HUES64 (cell line): ENCODE data around the gene SEPTIN5.

Source experiments
- H3K27ac ChIP-seq: 2 replicates; pipeline ENCODE4 v1.7.0; 2013; ENCODE audit warnings: low read depth, low read length, inconsistent platforms
- H3K27me3 ChIP-seq: 2 replicates; pipeline ENCODE4 v1.6.1; 2013; ENCODE audit warnings: mild to moderate bottlenecking, low read length; ENCODE audit not compliant: insufficient read depth
- H3K36me3 ChIP-seq: 2 replicates; pipeline ENCODE4 v1.6.1; 2013; ENCODE audit warnings: mild to moderate bottlenecking, low read length; ENCODE audit not compliant: insufficient read depth
- H3K4me1 ChIP-seq: 2 replicates; pipeline ENCODE4 v1.6.1; 2013; ENCODE audit warnings: mild to moderate bottlenecking, low read length, moderate library complexity; ENCODE audit not compliant: insufficient read depth
- H3K4me3 ChIP-seq: 2 replicates; pipeline ENCODE4 v1.5.1; 2013; ENCODE audit warnings: mild to moderate bottlenecking, low read length, moderate library complexity
- H3K9ac ChIP-seq: 2 replicates; pipeline ENCODE4 v1.6.1; 2013; ENCODE audit warnings: mild to moderate bottlenecking, low read depth, low read length
- H3K9me3 ChIP-seq: 2 replicates; pipeline ENCODE4 v1.6.1; 2013; ENCODE audit warnings: low read depth, low read length; ENCODE audit not compliant: insufficient read depth
- WGBS: fragments of 150-250, 120-280 bp; methylation state at CpG from one replicate; pipeline ENCODE4 v1.1.7; 2013; ENCODE audit warnings: missing lambda C conversion rate; 5-methylcytosine and 5-hydroxymethylcytosine counted together

Gene SEPTIN5

DNA sequence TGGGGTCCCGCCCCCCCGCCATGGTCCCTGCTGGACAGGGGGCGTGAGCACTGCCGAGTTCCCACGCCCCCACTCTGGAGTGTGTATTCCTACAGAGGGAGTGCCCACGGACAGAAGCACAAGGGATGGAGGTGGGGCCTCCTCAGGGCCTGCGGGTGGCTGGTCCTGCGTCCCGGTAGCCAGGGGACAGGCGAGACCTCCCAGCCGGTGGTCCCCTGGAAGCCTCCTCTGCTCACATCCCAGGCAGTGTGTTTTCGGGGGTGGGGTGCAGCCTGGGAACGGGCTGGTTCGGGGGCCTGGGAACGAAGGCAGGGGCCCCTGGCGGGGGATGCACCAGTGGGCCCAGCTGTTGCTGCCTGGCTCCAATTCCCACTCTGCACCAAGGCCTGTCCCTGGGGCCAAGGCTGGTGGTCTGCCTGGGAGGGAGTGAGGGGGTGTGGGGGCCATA lies 25.2 kb downstream of the SEPTIN5 start:
- H3K4me3 ChIP-seq: no peak overlapping the region
- H3K27me3 ChIP-seq: no peaks in the 10 kb centered on the region; the same call in 1 of the 2 replicates
- H3K9me3 ChIP-seq: no peaks in the 10 kb centered on the region
- 86% methylated on average over 16 of the region's 16 CpGs for WGBS
- H3K27ac ChIP-seq: no peak overlapping the region
- H3K4me1 ChIP-seq: peaks cover 8% of the 10 kb centered on the region
- H3K9ac ChIP-seq: no peak overlapping the region
- H3K36me3 ChIP-seq: no peaks in the 10 kb centered on the region

DNA sequence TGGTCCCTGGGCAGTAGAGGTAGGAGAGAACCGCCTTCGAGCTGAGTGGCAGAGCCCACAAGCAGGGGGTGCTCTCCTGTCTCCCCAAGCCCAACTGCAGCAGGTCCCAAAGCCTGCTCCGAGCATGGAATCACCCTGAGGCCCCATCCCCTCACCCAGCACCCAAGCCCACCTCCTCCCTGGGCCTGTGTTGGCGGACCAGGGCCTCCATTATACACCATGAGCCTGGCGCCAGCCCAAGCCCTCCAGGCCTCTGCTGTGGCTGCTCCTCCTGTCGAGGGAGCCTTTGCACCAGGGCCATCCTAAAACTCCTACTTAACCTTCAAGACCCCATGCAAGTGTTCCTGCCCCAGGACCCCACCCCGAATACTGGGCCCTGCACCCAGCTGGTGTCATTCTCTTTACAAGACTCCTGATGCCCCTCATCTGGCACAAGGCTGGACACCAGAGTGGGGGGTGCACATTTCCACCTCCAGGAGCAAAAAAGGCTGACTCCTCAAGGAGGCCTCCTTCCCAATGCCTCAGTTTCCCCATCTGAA lies 25.7 kb downstream of the SEPTIN5 start:
- no peak overlapping the region for H3K27ac ChIP-seq
- H3K27me3 ChIP-seq: no peaks in the 10 kb centered on the region; the same call in 1 of the 2 replicates
- H3K4me1 ChIP-seq: peaks cover 8% of the 10 kb centered on the region
- no peaks in the 10 kb centered on the region for H3K9me3 ChIP-seq
- 87% methylated on average over 7 of the region's 7 CpGs for WGBS
- no peaks in the 10 kb centered on the region for H3K36me3 ChIP-seq
- no peak overlapping the region for H3K4me3 ChIP-seq
- no peak overlapping the region for H3K9ac ChIP-seq

DNA sequence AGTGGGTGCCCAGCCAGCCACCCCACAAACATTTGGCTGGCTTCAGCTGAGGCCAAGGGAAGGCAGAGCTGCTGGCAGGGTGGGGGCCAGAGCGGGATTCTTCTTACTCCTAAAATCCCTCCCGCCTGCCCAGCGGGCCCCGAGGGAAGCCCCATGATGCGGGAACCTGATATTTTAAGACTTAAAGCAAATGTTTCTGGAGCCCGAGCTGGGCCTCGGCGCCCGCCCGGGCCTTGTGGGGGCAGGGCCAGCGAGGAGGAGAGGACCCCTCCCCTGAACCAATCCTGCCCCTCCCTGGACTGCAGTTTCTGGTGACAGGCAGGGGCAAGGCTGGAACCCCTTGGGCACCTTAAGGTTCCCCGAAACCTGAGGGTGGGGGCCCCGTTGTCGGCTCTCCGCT lies 26.3 kb downstream of the SEPTIN5 start:
- no peak overlapping the region for H3K27ac ChIP-seq
- no peaks in the 10 kb centered on the region; the same call in 1 of the 2 replicates for H3K27me3 ChIP-seq
- H3K9ac ChIP-seq: no peak overlapping the region
- H3K36me3 ChIP-seq: no peaks in the 10 kb centered on the region
- 91% methylated on average over 15 of the region's 15 CpGs for WGBS
- H3K9me3 ChIP-seq: no peaks in the 10 kb centered on the region
- peaks cover 11% of the 10 kb centered on the region for H3K4me1 ChIP-seq
- no peak overlapping the region for H3K4me3 ChIP-seq

DNA sequence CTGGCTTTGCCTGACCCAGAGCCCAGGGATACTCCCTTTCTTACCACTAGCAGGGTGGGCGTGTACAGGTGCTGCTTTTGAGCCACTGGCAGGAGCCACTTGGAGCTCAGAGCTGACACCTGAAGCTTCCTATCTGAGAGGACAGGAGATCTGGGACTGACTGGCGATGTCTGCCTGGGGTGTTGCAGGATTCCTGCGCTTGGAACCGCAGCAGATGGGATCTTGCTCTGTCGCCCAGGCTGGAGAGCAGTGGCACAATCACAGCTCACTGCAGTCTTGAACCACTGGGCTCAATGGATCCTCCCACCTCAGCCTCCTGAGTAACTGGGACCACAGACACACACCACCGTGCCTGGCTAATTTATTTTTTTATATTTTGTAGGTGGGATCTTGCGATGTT lies 26.8 kb downstream of the SEPTIN5 start:
- Histone ChIP-seq H3K9ac (no peak overlapping the region), H3K27ac (no peak overlapping the region), H3K36me3 (no peaks in the 10 kb centered on the region), H3K4me1 (peaks cover 12% of the 10 kb centered on the region), H3K27me3 (no peaks in the 10 kb centered on the region; the same call in 1 of the 2 replicates), H3K9me3 (no peaks in the 10 kb centered on the region), H3K4me3 (no peak overlapping the region)
- WGBS: 95% methylated on average over 7 of the region's 7 CpGs

DNA sequence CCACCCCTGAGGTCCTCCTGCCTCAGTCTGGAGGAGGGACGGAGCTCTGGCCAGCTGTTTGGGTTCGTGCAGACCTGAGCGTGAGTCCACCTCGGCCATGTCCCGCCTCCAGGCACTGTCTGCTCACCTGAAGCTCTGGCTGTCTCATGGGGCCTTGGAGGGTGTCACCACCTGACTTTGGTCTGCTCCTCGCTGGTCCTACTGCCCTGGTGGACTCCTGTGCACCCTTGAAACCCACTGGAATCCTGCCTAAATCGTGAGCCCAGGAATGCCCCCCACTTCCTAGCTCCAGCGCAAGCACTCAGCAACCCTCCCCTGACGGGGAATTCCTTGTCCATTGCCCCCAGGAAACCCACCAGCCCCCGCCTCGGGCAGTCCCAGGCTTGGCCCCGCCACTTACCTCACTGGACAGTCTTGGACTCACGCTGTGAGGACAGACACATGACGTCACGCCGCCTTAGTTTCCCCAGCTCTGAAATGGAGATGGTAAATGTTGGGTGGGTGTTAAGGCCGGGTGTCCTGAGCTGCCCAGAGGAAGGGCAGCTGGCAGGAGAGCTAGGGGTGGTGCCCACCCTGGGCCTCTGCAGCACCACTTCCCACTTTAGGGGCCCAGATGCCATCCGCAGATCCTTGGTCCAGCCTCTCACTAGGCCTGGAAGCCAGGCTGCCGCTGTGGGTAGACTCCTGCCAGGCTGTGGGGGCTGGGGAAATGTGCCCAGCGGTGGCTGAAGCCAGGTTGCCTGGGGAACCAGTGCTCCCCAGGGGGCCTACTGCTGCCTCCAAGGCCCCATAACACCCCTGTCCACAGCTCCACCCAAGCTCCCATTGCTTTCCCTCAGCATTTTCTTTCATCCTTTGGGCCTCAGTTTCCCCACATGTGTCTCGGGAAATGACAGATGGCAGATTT lies 28.1 kb downstream of the SEPTIN5 start:
- no peak overlapping the region for H3K9ac ChIP-seq
- no peaks in the 10 kb centered on the region for H3K9me3 ChIP-seq
- no peak overlapping the region for H3K27ac ChIP-seq
- WGBS: 91% methylated on average over 21 of the region's 21 CpGs
- H3K4me1 ChIP-seq: peaks cover 12% of the 10 kb centered on the region
- no peaks in the 10 kb centered on the region; the same call in 1 of the 2 replicates for H3K27me3 ChIP-seq
- no peaks in the 10 kb centered on the region for H3K36me3 ChIP-seq
- H3K4me3 ChIP-seq: no peak overlapping the region

DNA sequence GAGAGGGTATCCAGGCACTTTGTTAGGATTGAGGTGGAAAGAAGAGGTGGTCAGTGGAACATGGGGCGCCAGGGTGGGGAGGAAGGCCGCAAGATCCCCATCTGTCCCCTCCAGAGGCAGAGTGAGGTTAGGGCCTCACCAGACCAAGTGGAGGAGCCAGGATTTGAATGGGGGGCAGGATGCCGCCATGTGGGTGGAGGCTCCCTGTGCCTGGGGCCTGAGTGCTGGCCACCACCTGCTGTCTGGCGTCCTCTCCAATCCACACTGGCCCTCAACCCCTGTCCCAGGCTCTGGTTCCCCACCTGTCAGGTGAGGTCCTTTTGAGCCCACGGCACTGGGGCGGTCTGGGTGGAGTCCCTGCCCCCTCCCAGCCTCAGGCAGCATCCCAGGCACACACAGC lies 28.8 kb downstream of the SEPTIN5 start:
- no peak overlapping the region for H3K9ac ChIP-seq
- WGBS: 88% methylated on average over 6 of the region's 6 CpGs

DNA sequence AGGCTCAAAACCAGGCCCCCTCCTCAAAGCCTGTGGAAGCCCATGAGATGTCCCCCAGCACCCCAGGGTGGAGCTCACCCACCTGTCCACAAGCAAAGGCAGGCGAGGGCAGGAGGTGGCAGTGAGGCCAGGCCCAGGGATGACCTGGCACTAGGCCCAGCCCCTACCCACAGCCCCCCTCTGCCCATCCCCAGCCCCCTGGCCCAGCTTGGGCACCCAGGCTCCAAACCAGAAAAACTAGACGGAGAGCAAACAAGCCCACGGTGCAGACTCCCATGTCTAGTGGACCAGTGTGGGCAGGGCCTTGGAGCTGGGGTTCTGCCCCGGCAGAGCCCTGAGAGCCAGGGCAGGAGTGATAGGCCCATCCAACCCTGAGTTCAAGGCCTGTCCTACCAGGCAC lies 29.3 kb downstream of the SEPTIN5 start:
- H3K36me3 ChIP-seq: no peaks in the 10 kb centered on the region
- 92% methylated on average over 4 of the region's 4 CpGs for WGBS
- H3K9ac ChIP-seq: no peak overlapping the region
- no peaks in the 10 kb centered on the region for H3K9me3 ChIP-seq
- no peaks in the 10 kb centered on the region; the same call in 1 of the 2 replicates for H3K27me3 ChIP-seq
- H3K4me3 ChIP-seq: no peak overlapping the region
- H3K27ac ChIP-seq: no peak overlapping the region
- 0 out of 2 replicates have a peak, but pooled peaks cover 4% of the 10 kb centered on the region for H3K4me1 ChIP-seq

More for the DNA sequence above, 28.8 kb downstream of the SEPTIN5 start:
- Histone ChIP-seq H3K4me3 (no peak overlapping the region), H3K36me3 (no peaks in the 10 kb centered on the region), H3K27ac (no peak overlapping the region), H3K27me3 (no peaks in the 10 kb centered on the region; the same call in 1 of the 2 replicates), H3K9me3 (no peaks in the 10 kb centered on the region), H3K4me1 (peaks cover 9% of the 10 kb centered on the region)

DNA sequence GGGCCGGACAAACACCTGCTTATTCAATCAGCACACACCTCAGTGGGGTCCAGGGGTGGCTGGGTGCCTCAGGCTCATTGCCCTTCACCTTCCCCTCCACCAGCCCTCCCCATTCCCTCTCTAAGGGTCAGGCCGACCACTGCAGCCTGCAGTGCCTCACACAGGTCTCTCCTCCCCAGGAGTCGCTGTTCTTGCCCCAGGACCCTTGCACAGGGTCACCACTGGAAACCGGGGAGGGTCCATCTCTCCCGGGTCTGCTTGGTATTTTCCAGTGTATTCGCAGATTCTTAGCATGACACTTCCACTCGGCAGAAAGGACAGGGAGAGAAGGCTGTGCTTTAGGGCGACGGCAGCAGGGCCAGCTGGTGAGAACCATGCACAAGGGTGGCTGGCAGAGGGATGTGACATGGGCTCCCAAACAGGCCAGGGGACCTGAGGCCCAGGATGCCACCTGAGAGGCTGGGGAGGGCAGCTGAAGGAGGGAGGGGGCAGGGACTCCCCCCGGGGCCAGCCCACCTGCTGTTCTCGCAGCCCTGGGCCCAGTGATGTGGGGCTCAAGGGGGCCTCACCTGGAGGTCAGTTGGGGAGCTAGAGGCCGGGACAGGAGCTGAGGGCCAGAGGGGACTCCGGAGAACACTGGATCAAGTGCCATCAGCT lies 30.2 kb downstream of the SEPTIN5 start:
- Histone ChIP-seq H3K27ac (no peak overlapping the region), H3K4me1 (0 out of 2 replicates have a peak, but pooled peaks cover 4% of the 10 kb centered on the region), H3K9me3 (no peaks in the 10 kb centered on the region), H3K4me3 (no peak overlapping the region), H3K36me3 (no peaks in the 10 kb centered on the region), H3K27me3 (no peaks in the 10 kb centered on the region; the same call in 1 of the 2 replicates), H3K9ac (no peak overlapping the region)
- WGBS: 90% methylated on average over 13 of the region's 13 CpGs

DNA sequence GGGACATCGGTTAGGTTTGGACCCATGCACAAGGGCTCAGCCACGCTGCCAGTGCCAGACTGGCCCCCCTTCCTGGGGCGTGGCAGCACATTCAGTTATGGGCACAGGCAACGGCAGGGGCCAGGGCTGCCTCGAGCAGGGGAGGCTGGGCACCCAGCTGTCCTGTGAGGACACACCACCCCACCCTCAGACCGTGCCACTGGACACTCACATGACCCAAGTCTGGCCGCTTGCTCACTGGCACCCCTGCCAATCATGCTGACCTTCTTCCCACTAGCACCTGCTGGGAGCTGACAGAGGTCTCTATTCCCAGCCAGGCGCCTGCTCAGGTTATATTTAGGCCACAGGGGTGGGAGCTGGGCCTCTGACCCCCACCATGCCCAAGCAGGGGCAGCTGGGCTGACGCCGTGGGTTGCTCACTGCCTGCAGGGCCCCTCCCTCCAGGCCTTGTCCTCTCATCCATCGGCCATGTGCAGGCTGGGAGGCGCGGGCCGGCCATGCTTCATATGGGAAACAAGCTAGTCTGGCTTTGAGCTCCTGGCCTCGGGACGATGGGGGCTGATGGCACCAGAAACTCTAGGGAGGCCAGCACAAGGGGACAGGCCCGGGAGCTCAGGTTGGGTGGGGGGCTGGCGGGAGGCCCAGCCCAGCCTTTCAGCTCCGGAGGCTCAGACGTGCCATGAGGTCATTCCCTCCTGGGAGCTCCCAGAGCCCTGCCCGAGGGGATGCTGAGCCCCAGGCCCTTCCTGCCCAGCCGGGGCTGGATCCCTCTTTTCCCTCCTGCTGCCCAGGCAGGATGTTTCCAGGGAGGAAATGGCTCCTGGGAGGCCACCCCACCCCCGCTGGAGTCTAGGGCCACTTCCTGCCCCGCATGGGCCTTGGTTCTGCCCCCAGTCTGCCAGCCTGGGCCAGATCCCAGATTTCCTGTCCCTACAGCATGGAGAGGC lies 31.1 kb downstream of the SEPTIN5 start:
- no peaks in the 10 kb centered on the region for H3K9me3 ChIP-seq
- H3K36me3 ChIP-seq: no peaks in the 10 kb centered on the region
- no peak overlapping the region for H3K9ac ChIP-seq
- H3K27ac ChIP-seq: no peak overlapping the region
- H3K4me3 ChIP-seq: no peak overlapping the region
- no peaks in the 10 kb centered on the region; the same call in 1 of the 2 replicates for H3K27me3 ChIP-seq
- WGBS: 80% methylated on average over 24 of the region's 24 CpGs
- 0 out of 2 replicates have a peak, but pooled peaks cover 4% of the 10 kb centered on the region for H3K4me1 ChIP-seq

DNA sequence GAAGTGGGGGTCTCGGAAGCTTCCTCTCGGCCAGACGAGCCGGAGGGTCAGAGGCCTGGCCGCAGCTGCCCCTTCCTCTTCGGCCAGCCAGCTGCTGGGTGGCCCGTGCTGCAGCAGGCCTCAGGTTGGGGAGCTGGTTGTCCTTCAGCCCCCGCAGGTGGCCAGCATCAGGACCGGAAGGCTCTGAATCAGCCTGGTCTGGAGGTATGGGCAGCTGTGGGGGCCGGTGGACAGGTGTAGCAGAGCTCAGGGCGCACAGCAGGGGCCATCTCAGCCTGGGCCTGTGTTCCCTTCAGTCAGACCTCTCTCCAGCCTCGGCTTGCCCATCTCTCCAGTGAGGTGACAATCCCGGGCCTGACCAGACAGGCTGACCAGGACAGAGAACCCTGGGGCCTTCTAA lies 32.4 kb downstream of the SEPTIN5 start:
- Histone ChIP-seq H3K27me3 (peaks cover 5% of the 10 kb centered on the region), H3K4me1 (peaks cover 6% of the 10 kb centered on the region; the same call in 1 of the 2 replicates), H3K36me3 (no peaks in the 10 kb centered on the region), H3K9me3 (no peaks in the 10 kb centered on the region), H3K27ac (no peak overlapping the region), H3K9ac (no peak overlapping the region), H3K4me3 (no peak overlapping the region)
- 93% methylated on average over 13 of the region's 13 CpGs for WGBS
